Epithelial cell of proximal tubule (primary cell): ENCODE results near the gene ANXA2. TPM values are rescaled to one million over a fixed set of nuclear protein-coding genes. Genes with fewer than 3 reads are reported as not detected.

Experiments used
- DNase-seq: peaks from one replicate; pipeline ENCODE4 v3.0.0-alpha.2; 2011; ENCODE audit warnings: low read depth
- H3K4me3 ChIP-seq: 2 replicates; pipeline ENCODE4 v1.5.1; 2011; ENCODE audit warnings: low read depth, mild to moderate bottlenecking, low read length
- CTCF ChIP-seq: conservative IDR thresholded peaks from 2 replicates; pipeline ENCODE4 v1.5.1; 2012; ENCODE audit warnings: low read depth, mild to moderate bottlenecking, low read length
- total RNA-seq: library from RNA; depleted of rRNA; stranded (reverse); fragments of >200 nt; gene quantifications from 2 replicates; pipeline ENCODE4 v1.2.3, GENCODE V29; 2015

ANXA2 gene
- total RNA-seq, 1 donor from 2014 or later = 2,958 TPM

GRCh38 chr15:60428935-60429334, 31.1 kb upstream of the ANXA2 start:
- no peak overlapping the region for H3K4me3 ChIP-seq
- TF ChIP-seq CTCF = no peak
- DNase-seq = no peak

- no peak for DNase-seq
- no peak overlapping the region for H3K4me3 ChIP-seq
- TF ChIP-seq CTCF = no peak
Observed at GRCh38 chr15:60426870-60427508, 29.2 kb upstream of the ANXA2 start.

GRCh38 chr15:60425461-60425860, 27.7 kb upstream of the ANXA2 start:
- no peak for DNase-seq
- TF ChIP-seq CTCF = no peak
- no peak overlapping the region for H3K4me3 ChIP-seq

GRCh38 chr15:60424006-60424405, 26.2 kb upstream of the ANXA2 start:
- no peak for DNase-seq
- no peak overlapping the region for H3K4me3 ChIP-seq
- TF ChIP-seq CTCF = no peak

- H3K4me3 ChIP-seq = no peak overlapping the region
- TF ChIP-seq CTCF = no peak
- DNase-seq = peak; percentile 56
Observed at GRCh38 chr15:60423537-60423936, 25.8 kb upstream of the ANXA2 start.

GRCh38 chr15:60421544-60421943, 23.8 kb upstream of the ANXA2 start:
- TF ChIP-seq CTCF = no peak
- no peak for DNase-seq
- H3K4me3 ChIP-seq = no peak overlapping the region

- no peak for DNase-seq
- H3K4me3 ChIP-seq = no peak overlapping the region
- no peak for TF ChIP-seq CTCF
Observed at GRCh38 chr15:60420203-60420716, 22.5 kb upstream of the ANXA2 start.
